ENCODE measurements around the gene APBB2.

The APBB2 gene

DNA sequence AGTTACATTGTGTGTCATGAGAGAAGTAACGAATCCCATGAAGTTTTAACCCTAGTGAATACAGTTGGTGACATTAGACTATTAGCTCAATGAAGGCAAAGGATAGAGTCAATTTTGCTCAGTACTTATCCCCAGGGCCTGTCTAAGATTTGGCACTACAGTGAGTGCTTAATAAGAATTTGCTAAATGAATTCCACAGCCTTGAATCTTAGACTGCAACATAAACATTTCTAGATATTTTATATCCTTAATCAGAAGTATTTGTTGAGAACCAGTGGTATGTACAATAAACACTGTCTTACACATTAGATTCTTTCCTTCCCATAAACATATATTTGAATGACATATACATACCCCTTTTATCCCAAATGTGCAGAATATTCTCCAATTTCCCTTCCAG is 241.6 kb downstream of the APBB2 start:
- H3K4me2 ChIP-seq (ENCODE audit: low read length), result no peak overlapping the region
- H3K36me3 ChIP-seq (ENCODE audit: control insufficient read depth, low read length), result peaks cover 6% of the 10 kb centered on the region; the same call in 1 of the 2 replicates
- TF ChIP-seq, protein P1, sequence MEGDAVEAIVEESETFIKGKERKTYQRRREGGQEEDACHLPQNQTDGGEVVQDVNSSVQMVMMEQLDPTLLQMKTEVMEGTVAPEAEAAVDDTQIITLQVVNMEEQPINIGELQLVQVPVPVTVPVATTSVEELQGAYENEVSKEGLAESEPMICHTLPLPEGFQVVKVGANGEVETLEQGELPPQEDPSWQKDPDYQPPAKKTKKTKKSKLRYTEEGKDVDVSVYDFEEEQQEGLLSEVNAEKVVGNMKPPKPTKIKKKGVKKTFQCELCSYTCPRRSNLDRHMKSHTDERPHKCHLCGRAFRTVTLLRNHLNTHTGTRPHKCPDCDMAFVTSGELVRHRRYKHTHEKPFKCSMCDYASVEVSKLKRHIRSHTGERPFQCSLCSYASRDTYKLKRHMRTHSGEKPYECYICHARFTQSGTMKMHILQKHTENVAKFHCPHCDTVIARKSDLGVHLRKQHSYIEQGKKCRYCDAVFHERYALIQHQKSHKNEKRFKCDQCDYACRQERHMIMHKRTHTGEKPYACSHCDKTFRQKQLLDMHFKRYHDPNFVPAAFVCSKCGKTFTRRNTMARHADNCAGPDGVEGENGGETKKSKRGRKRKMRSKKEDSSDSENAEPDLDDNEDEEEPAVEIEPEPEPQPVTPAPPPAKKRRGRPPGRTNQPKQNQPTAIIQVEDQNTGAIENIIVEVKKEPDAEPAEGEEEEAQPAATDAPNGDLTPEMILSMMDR (IDR thresholded peaks at IDR 0.05; ENCODE audit: low read depth, low read length, poor library complexity, severe bottlenecking), result no peak
- no peak for TF ChIP-seq EZH2phosphoT487 (IDR thresholded peaks at IDR 0.05; ENCODE audit: borderline replicate concordance, low read length)
- no peak overlapping the region for H3K4me3 ChIP-seq (ENCODE audit: low read length)
- peaks cover 15% of the 10 kb centered on the region for H3K4me1 ChIP-seq (ENCODE audit: control insufficient read depth, low read length)
- no peaks in the 10 kb centered on the region for H4K20me1 ChIP-seq (ENCODE audit: control insufficient read depth, insufficient read depth, low read depth, low read length)
- no peaks in the 10 kb centered on the region for H3F3A ChIP-seq (ENCODE audit: control insufficient read depth, insufficient read depth)
- no peaks in the 10 kb centered on the region for H3K9me2 ChIP-seq (replicated peaks; ENCODE audit: control insufficient read depth, low read length)
- H3K27ac ChIP-seq (ENCODE audit: low read depth, low read length), result no peak overlapping the region
- no peaks in the 10 kb centered on the region for H3K79me2 ChIP-seq (ENCODE audit: control insufficient read depth, low read length)
- H3K27me3 ChIP-seq (ENCODE audit: control insufficient read depth, low read length), result no peaks in the 10 kb centered on the region
- H3K9me3 ChIP-seq (ENCODE audit: control insufficient read depth, insufficient read depth, low read length), result peaks cover 1% of the 10 kb centered on the region; the same call in 1 of the 2 replicates

DNA sequence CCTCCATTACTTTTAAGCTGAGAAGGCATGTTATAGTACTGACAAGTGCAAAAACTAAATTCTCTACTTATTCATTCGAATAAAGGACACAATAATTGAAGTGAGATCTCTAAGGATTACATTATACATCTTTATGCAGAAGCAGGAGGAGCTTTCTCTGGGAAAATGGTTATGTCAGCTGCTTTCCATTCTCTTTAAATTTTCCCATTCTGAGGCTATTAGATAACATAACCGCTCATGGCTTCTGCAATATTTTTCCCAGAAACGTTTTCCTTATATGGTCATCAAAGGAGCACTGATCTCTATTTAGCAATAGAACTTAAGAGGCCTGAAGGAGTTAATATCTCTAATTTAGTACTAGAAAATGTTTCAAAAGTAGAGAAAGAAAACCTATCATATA is 243.0 kb downstream of the APBB2 start:
- Histone ChIP-seq H3K27me3 (ENCODE audit: control insufficient read depth, low read length) (no peaks in the 10 kb centered on the region), H3K4me3 (ENCODE audit: low read length) (no peak overlapping the region), H3K9me2 (replicated peaks; ENCODE audit: control insufficient read depth, low read length) (no peaks in the 10 kb centered on the region), H3K4me1 (ENCODE audit: control insufficient read depth, low read length) (peaks cover 2% of the 10 kb centered on the region), H3F3A (ENCODE audit: control insufficient read depth, insufficient read depth) (no peaks in the 10 kb centered on the region), H3K36me3 (ENCODE audit: control insufficient read depth, low read length) (peaks cover 18% of the 10 kb centered on the region; the same call in 1 of the 2 replicates), H3K9me3 (ENCODE audit: control insufficient read depth, insufficient read depth, low read length) (peaks cover 9% of the 10 kb centered on the region; the same call in 1 of the 2 replicates), H4K20me1 (ENCODE audit: control insufficient read depth, insufficient read depth, low read depth, low read length) (no peaks in the 10 kb centered on the region), H3K27ac (ENCODE audit: low read depth, low read length) (no peak overlapping the region), H3K4me2 (ENCODE audit: low read length) (no peak overlapping the region), H3K79me2 (ENCODE audit: control insufficient read depth, low read length) (no peaks in the 10 kb centered on the region)
- TF ChIP-seq, protein P1 (IDR thresholded peaks at IDR 0.05; ENCODE audit: low read depth, low read length, poor library complexity, severe bottlenecking), result no peak
- no peak for TF ChIP-seq EZH2phosphoT487 (IDR thresholded peaks at IDR 0.05; ENCODE audit: borderline replicate concordance, low read length)

DNA sequence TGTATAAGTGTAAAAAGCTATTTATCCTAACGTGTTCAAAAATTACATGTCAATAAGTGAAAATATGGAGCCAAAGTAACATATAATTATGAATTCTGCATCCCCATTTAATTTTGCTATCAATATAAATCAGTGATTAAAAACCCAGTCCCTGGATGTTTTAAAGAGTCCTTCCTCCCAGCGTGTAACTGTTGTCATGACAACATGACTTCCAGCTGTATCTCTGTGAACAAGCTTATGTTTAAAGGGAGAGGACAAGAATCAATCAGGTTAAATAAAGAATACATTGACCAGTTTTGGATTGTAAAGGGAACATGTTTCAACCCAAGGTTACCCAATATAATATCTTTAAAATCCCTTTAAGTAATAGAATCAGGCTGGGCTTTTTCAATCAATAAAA is 244.8 kb downstream of the APBB2 start:
- Histone ChIP-seq H4K20me1 (ENCODE audit: control insufficient read depth, insufficient read depth, low read depth, low read length) (no peaks in the 10 kb centered on the region), H3K27ac (ENCODE audit: low read depth, low read length) (no peak overlapping the region), H3K9me2 (replicated peaks; ENCODE audit: control insufficient read depth, low read length) (no peaks in the 10 kb centered on the region), H3K36me3 (ENCODE audit: control insufficient read depth, low read length) (peaks cover 18% of the 10 kb centered on the region; the same call in 1 of the 2 replicates), H3K79me2 (ENCODE audit: control insufficient read depth, low read length) (no peaks in the 10 kb centered on the region), H3K27me3 (ENCODE audit: control insufficient read depth, low read length) (no peaks in the 10 kb centered on the region), H3K9me3 (ENCODE audit: control insufficient read depth, insufficient read depth, low read length) (peaks cover 9% of the 10 kb centered on the region; the same call in 1 of the 2 replicates), H3K4me2 (ENCODE audit: low read length) (no peak overlapping the region), H3F3A (ENCODE audit: control insufficient read depth, insufficient read depth) (no peaks in the 10 kb centered on the region), H3K4me1 (ENCODE audit: control insufficient read depth, low read length) (no peaks in the 10 kb centered on the region), H3K4me3 (ENCODE audit: low read length) (no peak overlapping the region)
- TF ChIP-seq, protein P1 (IDR thresholded peaks at IDR 0.05; ENCODE audit: low read depth, low read length, poor library complexity, severe bottlenecking), result no peak
- no peak for TF ChIP-seq EZH2phosphoT487 (IDR thresholded peaks at IDR 0.05; ENCODE audit: borderline replicate concordance, low read length)

All from DOHH2 (cell line).